ENCODE data around the gene MRPL54.

MRPL54 gene

DNA sequence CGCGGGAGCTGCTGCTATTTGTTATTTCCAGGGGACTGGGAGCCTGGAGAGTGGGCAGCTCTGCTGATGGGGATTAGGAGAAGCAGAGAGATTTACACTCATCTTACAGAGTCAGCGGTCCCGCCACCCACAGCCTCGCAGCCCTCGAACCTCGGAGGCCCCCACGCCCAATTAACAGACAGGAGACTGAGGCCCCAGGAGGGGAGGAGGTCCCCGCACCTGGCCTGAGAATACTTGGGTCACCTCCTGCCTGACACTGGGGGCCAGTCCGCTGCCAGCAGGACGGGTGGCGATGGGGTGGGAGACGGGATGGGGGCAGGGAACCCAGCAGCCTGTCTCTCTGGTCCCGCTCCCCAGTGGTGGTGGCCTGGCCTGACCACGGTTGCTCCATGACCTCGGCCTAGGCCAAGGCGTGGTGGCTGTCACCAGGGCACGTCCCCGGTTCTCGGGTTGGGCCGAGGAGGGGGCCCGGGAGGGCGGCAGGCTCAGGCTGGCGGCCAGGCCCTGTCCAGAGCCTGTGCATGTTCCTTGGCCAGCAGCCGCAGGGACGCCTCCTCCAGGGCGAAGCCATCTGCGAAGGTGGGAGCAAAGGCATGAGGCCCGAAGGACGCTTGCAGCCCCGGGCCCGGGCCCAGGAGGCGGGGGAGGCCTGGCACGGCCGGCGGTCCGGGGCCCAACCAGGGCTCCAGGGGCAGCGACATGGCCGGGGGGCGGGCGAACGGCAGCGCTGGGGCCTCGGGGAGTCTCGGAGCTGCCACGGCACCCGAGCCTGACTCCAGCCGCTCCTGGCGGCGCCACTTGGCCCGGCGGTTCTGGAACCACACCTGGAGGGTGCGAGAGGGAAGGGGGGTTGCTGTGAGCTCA lies 7.9 kb downstream of the MRPL54 start:
- no peak for DNase-seq (ENCODE audit: low read depth)

DNA sequence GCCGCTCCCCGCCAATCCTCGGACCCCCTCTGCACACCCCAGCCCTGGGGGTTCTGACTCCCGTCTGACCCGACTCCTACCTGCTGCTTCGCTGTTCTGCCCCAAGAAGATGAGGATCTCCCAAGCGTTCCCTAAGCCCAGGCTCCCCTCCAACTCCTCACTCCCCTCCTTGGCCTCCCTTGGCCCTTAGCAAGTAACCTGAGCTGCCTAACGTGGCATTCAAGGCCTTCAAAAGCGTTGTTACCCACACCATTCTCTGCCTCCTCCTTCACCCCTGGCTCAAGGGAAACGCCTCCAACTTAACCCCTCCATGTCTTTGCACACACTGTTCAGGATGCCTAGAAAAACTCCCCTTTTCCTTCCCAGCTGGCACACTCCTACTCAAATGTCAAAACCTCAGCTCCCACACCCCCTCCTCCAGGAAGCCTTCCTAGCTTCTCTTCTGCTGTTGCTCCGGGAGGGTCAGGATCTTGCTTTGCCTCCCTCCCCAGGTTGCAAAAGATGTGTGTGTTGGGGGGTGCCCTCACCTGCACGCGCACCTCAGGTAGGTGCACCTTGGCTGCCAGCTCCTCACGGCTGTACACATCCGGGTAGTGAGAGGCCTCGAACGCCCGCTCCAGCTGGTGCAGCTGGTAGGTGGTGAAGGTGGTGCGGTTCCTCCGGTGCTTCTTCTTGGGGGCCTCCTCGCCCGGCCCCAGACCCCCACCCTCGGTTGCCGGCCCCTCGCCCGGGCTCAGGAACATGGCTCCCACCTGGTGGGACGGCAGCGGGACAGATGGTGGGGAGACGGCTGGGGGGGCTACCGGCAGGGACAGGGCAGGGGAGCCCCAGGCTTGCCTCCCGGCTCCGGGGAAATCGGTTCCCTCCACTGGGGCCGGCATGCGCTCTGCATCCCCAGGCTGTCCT lies 8.8 kb downstream of the MRPL54 start:
- no peak for DNase-seq (ENCODE audit: low read depth)

DNA sequence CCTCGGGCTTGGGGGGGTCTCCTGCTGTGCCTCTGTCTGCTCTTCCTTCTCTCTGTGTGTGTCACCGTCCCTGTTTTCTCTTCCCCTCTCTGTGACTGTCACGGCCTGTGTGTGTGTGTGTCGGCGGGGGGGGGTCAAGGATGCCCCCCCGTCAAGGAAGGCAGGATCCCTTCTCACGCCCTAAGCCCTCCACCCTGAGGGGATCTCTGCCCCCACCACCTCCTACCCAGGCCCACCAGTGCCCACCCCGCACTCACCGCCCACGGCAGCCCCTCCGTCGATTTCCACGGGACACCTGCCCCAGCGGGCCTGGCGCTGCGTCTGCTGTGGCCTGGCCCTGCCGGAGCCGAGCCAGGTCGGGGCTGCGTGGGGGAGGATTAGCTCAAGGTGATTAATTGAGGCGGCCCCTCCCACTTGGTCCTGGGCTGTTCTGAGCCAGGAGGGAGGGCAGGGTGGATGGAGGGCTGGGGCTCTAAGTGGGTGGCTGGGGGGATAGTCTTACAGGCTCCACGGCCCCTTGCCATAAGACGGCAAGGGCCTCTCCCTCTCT lies 9.5 kb downstream of the MRPL54 start, which contains the start of gene RAX2:
Gene RAX2, minus strand, starts transcription at position 323 of the 550 bp plus-strand sequence. CDS start 486 bp downstream, outside the sequence.
- DNase-seq (ENCODE audit: low read depth), result no peak

DNA sequence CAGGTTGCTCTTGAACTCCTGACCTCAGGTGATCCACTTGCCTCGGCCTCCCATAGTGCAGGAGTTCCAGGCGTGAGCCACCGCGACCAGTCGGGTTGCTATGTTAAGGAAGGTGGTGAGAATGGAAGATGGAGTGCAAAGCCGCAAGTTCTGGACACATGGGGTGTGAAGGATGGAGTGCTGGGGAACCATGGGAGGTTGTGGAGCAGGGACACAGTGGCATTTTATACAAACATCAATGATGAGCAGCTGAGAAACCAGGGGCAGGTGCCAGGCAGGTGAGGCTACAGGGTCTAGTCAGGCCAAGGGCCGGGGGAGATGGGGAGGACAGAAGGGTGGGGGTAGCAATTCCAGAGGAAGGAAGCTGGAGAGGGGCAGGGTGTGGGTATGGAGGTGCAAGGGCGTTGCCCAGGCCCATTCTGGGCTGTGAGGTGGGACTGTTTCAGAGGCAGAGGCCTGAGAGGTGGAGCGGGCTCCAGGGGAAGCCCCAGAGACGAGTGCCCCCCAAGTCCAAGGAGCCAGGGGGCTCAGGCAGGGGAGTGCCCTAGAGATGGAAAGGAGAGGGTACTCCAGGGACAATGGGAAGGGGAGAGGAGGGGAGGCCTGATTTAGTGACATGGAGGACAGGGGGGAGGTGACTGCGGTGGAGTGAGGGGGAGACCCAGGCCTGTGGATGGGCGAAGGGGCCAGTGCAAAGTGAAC lies 11.5 kb downstream of the MRPL54 start:
- DNase-seq (ENCODE audit: low read depth), result no peak

DNA sequence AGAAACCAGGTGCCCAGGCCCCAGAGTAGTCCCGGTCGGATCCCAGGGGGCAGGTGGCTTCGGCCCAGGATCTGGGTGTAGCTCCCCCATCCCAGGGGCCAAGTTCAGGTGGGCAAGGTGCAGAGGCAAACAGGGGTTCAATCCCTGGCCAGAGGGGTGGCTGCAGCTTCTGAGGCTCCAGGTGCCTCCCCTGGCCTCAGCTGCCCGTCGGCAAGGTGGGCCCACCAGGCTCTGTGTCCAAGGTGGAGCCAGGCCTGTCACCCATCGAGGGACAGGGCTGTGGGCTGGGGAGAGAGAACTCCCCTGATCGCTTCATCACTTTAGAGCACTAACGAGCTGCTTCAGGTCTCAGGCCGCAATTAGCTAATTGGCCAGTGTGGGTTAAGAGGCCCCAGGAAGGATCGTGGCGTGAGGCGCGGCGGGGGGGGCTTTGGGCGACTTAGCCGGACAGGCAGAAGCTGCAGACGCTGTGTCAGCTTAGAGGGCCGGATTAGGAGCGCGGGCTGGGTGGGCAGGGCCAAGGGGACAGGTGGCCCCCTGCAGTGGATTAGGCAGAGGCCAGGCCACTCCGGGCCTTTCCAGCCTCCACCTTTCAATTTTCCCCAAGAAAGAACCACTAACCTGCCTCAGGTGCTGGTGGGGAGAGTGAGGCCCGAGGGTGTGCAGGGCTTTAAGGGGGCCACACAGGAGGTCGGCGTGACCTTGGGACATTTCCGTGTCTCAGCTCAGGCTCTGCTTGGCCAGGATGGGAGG lies 12.3 kb downstream of the MRPL54 start:
- DNase-seq (ENCODE audit: low read depth), result no peak

DNA sequence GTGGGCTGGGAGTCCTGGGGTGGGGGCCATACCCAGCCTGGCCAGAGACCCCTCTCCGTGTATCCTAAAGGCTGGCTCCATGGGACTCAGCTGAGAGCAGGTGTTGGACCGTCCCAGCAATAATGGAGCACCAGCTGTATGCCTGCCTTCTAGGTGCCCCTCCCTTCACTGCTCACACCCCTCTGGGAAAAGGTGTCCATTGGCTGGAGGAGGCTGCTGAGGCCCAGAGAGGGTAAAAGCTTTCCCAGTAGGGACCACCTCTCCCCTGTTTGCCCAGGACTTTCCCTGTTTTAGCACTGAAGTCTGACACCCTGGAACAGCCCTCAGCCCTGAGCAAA lies 12.9 kb downstream of the MRPL54 start:
- no peak for DNase-seq (ENCODE audit: low read depth)

DNA sequence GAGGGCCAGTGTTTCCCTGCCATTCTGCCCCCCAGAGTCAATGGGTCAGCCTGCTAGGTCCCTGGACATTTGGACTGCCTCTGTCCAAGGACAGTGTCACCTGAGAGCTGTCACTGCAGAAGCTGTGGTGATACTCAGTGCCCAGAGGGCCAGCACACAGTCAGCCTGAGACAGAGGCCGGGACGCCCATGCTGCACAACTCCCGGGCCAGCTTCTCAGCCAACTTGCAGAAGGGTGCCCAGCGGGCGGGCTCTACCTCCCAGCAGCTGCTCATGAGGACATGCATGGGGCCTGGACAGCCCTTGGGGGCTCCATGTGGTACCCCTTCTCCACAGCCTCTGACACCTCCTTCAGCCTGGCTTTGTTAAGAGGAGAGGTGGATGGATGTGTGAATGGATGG lies 13.3 kb downstream of the MRPL54 start:
- no peak for DNase-seq (ENCODE audit: low read depth)

DNA sequence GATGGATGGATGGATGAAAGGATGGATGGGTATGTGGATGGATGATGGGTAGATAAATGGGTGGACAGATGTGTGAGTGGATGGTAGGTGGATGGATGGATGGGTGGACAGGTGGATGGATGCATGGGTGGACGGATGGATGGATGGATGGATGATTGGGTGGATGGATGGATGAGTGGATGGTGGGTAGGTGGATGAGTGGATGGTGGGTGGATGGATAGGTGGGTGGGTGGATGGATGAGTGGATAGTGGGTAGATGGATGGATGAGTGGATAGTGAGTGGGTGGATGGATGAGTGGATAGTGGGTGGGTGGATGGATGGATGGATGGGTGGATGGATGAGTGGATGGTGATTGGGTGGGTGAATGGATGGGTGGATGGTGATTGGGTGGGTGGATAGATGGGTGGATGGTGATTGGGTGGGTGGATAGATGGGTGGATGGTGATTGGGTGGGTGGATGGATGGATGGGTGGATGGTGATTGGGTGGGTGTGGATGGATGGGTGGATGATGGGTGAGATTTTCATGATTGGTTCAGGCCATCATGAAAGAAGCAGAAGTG lies 14.1 kb downstream of the MRPL54 start:
- no peak for DNase-seq (ENCODE audit: low read depth)

DNA sequence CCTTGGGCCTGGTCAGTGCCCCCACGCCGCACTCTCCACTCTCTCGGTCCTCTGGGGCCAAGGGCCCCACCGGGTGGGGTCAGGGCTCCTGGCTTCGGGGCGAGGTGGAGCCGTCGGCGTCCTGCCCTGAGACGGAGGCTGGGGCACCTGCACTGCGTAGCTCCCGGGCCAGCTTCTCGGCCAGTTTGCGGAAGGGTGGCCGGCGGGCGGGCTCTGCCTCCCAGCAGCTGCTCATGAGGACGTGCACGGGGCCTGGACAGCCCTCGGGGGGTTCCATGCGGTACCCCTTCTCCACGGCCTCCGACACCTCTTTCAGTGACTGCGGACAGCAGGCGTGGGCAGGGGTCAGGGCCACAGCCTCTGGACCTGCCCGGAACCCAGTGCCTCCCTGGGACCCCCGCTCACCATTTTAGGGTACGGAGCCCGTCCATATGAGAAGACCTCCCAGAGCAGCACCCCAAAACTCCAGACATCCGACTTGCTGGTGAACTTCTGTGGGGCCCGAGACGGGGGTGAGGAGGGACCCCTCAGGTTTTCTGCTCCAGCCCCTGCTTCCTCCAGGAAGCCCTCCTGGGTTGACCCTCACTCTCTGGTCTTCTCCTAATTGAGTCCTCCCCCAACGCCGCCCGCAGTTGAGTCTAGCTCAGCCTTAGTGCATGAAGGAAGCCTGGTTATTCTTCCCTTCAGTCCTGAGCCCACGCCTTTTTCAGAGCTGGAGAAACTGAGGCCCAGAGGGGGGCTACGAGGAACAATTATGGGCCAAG lies 15.8 kb downstream of the MRPL54 start:
- no peak for DNase-seq (ENCODE audit: low read depth)

DNA sequence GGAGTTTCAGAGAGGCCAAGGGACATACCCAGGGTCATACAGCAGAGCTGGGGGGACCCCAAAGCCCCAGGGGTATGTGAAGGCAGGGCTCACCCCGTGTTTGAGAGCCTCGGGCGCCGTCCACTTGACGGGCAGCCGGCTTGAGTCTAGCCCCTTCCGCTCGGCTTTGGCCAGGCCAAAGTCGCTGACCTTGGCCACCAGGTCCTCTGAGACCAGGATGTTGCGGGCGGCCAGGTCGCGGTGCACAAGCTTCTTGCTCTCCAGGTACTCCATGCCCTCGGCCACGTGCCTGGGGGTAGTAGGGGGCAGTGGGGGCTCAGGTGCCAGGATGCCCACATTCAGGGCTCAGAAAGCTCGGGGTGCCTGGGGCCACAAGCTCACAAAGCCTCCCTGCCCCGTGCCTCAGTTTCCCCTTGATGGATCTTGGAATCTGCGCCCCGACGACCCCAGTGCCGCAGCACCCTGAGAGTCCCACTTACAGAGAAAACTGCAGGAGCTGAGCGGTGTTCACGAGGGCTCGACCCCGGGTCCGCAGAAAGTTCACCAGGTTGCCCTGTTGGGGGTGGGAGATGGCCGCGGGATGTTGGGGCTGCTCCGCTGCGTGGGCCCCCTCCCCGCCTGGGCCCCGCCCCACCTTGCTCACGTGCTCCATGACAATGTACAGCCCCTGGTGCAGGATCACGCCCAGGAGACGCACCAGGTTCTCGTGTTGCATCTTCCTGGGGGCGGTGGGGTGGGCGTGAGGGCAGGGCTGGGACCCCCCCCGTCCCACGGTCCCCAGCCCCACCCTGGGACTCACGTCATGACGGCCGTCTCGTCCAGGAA lies 16.6 kb downstream of the MRPL54 start:
- DNase-seq (ENCODE audit: low read depth), result no peak

DNA sequence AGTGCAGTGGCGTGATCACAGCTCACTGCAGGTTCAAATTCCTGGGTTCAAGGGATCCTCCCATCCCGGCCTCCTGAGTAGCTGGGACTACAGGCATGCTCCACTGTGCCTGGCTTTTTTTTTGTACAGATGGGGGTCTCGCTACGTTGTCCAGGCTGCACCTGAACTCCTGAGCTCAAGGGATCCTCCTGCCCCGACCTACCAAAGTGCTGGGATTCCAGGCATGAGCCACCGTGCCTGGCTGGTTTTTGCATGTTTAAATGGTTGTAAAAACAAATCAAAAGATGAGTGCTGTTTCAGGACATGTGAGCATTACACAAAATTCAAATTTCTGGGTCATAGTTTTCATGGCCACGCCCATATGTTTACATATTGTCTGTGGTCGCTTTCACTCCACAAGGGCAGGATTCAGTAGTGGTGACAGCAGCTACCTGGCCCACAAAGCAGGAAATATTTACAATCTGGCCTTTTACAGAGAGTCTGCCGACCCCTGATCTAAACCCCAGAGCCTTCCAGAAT lies 18.4 kb downstream of the MRPL54 start:
- no peak for DNase-seq (ENCODE audit: low read depth)

DNA sequence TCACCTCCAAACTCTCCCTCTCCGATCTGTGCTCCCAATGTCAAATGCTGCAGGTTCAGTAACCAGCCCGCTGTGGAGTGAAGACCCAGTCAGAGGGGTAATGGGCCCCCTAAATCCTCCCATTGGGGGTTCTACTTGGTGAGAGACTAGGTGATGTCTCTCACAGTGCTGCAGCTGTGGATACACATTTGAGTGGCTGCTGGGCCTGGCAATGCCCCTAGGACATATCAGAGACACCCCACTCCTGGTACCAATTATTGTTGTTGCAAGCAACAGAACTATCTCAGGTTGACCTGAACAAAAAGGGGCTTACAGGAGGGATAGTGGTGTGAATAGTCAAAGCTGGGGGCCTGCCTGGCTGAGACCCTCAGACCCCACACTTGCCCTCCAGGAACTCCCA lies 19.1 kb downstream of the MRPL54 start:
- no peak for DNase-seq (ENCODE audit: low read depth)

DNA sequence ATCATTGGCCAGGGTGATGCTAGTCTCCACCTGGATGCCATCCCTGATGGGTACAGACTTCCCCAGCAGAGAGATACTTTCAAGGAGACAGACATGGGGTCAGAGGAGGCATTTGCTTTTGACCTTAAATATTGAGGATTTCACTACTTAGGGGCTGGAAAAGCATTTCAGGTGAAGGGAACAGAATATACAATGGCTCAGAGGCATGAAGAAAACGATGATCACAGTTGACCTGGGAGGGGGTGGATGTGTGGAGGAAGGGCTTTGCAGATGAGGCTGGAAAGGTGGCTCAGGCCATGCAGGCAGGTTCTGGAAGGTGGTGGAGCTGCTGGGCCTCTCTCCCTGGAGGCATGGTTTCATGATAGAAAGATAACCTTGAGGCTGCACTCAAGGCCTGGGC lies 19.8 kb downstream of the MRPL54 start:
- no peak for DNase-seq (ENCODE audit: low read depth)

DNA sequence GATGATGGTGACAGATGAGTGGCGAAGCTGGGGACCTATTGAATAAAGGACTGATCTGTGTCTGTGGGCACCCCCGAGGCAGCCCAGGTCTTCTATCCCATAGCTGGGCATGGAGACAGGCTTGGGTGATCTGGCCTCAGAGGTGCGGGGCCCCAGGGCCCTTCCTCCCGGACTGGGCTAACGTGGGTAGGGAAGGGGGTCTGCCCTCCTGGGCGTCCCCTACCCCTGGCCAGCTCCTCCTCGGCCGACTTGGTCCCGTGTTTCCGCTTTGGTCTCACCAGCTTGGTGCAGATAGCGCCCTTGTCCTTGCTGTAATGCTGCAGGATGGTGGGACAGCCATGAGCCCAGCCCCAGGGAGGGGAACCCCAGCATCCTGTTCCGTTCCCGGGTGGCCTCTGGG lies 20.4 kb downstream of the MRPL54 start:
- DNase-seq (ENCODE audit: low read depth), result no peak

DNA sequence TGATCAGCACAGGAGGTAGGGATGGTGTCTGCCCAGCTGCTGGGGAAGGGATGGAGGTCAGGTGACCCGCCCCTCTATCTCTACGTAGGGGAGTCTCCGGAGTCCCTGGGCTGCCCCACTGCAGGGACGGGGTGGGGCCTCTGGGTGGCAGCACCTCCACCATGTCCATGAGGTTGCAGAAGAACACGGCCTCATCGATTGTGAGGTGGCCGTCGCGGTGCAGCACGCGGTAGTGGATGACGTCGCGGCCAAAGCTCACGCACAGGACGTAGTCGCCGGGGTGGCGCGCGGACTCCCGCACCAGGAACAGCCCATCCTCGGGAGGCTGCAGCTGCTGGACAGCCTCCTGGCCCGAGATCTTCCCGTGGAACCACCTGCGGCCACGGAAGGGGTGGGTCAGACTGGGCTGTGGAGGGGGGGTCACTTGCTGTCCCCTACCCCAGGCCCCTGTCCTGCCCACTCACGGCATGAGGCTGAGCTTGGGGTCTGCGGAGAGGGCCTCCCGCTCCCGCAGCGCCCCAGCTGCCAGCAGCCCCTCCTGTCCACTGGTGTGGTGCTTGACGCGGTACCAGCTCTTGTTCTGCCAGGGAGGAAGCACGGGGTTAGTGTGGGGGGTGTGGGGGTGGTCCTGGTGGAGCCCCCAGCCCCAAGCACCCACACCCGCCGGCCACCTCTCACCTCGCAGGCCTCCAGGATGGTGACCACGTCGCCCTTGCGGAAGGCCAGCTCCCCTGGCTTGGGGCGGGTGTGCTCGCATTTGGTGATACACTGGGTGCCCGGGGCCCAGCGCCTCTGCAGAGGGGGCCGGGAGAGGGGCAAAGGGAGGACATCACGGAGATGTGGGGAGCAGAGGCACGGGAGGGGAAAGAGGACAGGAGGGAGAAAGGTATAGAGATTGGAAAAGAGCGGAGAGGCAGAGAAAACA lies 21.4 kb downstream of the MRPL54 start:
- no peak for DNase-seq (ENCODE audit: low read depth)

DNA sequence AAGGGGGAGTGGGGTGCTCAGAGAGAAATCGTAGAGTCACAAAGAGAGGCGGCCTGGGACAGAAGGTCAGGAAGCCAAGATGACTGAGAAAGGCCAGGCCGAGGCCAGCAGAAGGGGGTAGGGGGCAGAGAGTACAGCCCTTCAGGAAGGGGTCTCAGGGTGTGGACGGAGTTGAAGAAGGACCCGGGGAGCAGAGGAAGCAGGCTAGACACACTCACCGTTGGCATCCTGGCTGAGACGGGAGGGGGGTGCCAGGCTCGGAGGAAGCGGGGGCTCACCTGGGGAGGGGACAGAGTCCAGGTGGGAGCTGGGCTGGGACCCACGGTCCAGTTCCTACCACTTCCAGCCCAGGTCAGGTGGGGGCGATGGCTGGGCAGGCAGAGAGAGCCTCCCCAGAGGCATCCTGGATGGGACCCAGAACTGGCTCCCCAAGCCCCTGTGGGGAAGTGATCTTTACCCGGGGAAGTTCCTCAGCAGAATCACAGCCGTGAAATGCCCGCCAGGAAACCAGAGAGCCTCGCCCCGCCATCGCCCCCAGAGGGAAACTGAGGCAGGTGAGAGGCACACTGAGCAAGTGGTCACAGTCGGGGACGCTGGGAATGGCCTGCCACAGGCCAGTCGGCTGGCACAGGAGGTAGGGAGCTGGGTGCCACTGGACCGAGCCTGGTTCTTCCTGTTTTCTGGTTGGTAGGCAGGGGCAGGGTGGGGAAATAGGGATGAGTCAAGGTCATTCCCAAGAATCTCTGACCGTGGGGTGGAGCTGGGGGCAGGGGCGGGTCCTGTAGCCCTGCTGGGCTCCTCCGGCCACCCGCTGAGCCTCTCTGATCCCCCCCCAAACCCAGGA lies 22.3 kb downstream of the MRPL54 start:
- peak; percentile 6 for DNase-seq (ENCODE audit: low read depth)

DNA sequence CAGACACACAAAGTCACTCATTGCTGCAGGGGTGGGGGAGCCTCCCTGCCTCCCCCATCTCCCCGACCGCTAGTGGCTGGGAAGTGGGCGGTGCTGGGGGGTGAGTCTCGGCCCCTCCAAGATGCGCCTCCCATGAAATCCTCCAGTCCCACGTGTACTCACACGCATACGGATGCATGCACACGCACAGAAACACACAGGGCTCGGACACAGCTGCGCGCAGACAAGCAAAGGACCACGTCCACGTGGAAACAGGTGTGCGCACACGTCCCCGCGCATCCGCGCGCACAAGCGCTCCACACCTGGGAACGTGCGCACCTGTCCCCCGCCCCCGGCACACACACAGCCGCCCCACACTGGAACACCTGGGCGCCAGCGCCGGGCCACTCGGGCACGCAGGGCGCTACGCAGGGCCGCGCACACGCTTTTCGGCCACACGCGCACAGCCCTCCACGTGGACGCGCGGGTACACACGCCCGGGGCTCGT lies 23.0 kb downstream of the MRPL54 start:
- no peak for DNase-seq (ENCODE audit: low read depth)

Measured in amniotic epithelial cell (primary cell).